ENCODE data around the gene SMARCA4.

DNA sequence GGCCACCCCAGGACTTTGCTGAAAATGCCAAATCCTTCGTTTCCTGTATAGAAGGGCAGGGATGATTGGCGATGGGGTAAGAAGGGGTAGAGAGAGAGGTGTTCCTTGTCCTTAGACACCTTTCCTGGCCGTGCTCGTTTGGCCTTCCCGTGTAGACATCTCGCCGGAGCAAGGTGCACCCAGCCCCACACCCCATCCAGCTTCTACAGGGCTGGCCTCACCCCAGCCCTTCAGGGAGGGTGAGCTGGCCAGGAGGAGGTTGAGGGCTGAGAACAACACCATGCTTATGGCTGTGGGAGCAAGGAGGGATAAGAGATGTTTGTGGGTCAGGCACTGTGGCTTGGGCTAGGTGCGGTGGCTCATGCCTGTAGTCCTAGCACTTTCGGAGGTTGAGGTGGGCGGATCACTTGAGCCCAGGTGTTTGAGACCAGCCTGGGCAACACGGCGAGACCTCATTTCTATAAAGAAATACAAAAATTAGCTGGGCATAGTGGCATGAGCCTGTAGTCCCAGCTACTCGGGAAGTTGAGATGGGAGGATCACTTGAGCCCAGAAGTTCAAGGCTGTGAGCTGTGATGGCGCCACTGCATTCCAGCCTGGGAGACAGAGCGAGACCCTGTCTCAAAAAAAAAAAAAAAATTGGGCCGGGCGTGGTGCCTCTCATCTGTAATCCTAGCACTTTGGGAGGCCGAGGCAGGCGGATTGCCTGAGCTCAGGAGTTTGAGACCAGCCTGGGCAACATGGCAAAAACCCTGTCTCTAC, 15.5 kb downstream of the SMARCA4 start:
- TF ChIP-seq POLR2A (IDR thresholded peaks at IDR 0.05; ENCODE audit: low read depth, low read length) (no peak), TAF1 (IDR thresholded peaks at IDR 0.05; ENCODE audit: borderline replicate concordance, low read depth, low read length) (no peak), POLR2AphosphoS5 (IDR thresholded peaks at IDR 0.05; ENCODE audit: low read depth, low read length) (no peak)
